Activated T-helper 1 cell treated with anti-CD3 and anti-CD28 coated beads, Interleukin-12 subunit alpha, Interleukin-12 subunit beta, Interleukin-2, Interleukin-4 antibody, amounts not matched to agents 30 ng/mL and 10 ng/mL and 1 ng/mL, durations not matched to agents 14 hours and 24 hours and 36 hours (primary cell): ENCODE results near the gene PRM3. TPM values are rescaled to one million over a fixed set of nuclear protein-coding genes. Genes with fewer than 3 reads are reported as not detected.

Experiments
- DNase-seq: peaks from one replicate; pipeline ENCODE4 v3.0.0; 2021; ENCODE audit warnings: low spot score
- H3K27ac Mint-ChIP-seq: one replicate; pipeline ENCODE4 v1.8.0; 2021; ENCODE audit warnings: mild to moderate bottlenecking, mixed read lengths
- H3K27me3 Mint-ChIP-seq: one replicate; pipeline ENCODE4 v1.8.0; 2022; ENCODE audit warnings: mild to moderate bottlenecking, moderate library complexity, mixed read lengths; ENCODE audit not compliant: insufficient read depth
- H3K36me3 Mint-ChIP-seq: one replicate; pipeline ENCODE4 v1.8.0; 2021; ENCODE audit warnings: low read depth, mixed read lengths
- H3K4me1 Mint-ChIP-seq: one replicate; pipeline ENCODE4 v1.8.0; 2021; ENCODE audit warnings: low read depth, mixed read lengths
- H3K4me3 Mint-ChIP-seq: one replicate; pipeline ENCODE4 v1.8.0; 2021; ENCODE audit warnings: mild to moderate bottlenecking, moderate library complexity, mixed read lengths
- H3K9me3 Mint-ChIP-seq: one replicate; pipeline ENCODE4 v1.8.0; 2021; ENCODE audit warnings: mixed read lengths
- intact Hi-C: fragments of 100-400 bp; cut with micrococcal nuclease; formaldehyde crosslinking; loops from one replicate; pipeline ENCODE4 v1.15.1; 2024
- total RNA-seq: library from RNA; stranded (reverse); gene quantifications from 2 replicates; pipeline ENCODE4 v1.2.3, GENCODE V29; 2022

Gene PRM3
- total RNA-seq, 1 donor from 2014 or later: not detected

GRCh38 chr16:11235703-11235991 is 37.8 kb downstream of the PRM3 start:
- H3K36me3 Mint-ChIP-seq: peaks cover 2% of the 10 kb centered on the region
- H3K4me1 Mint-ChIP-seq: peaks cover 72% of the 10 kb centered on the region
- H3K4me3 Mint-ChIP-seq: no peak overlapping the region
- peak overlapping the region; percentile 56 for H3K27ac Mint-ChIP-seq
- no peak for DNase-seq
- intact Hi-C loops: no loop called here
- H3K27me3 Mint-ChIP-seq: no peaks in the 10 kb centered on the region
- no peaks in the 10 kb centered on the region for H3K9me3 Mint-ChIP-seq

- Mint-ChIP-seq H3K9me3 (no peaks in the 10 kb centered on the region), H3K27me3 (no peaks in the 10 kb centered on the region), H3K4me3 (peak overlapping the region; percentile 0), H3K27ac (peak overlapping the region; percentile 56), H3K36me3 (peaks cover 2% of the 10 kb centered on the region), H3K4me1 (peaks cover 77% of the 10 kb centered on the region)
- intact Hi-C loops: loop anchor here (1.0 to 5.0 kb wide), 4 partner anchors 119 to 347 kb away; no protein-coding TSS in a partner anchor
- DNase-seq: no peak
Observed at GRCh38 chr16:11234884-11235702, 38.3 kb downstream of the PRM3 start.

- DNase-seq: peak; percentile 69
- H3K27me3 Mint-ChIP-seq: no peaks in the 10 kb centered on the region
- peak overlapping the region; percentile 59 for H3K4me3 Mint-ChIP-seq
- intact Hi-C loops: loop anchor here (1.0 to 5.0 kb wide), 9 partner anchors 9 to 348 kb away; no protein-coding TSS in a partner anchor
- peaks cover 2% of the 10 kb centered on the region for H3K36me3 Mint-ChIP-seq
- no peaks in the 10 kb centered on the region for H3K9me3 Mint-ChIP-seq
- H3K4me1 Mint-ChIP-seq: peaks cover 90% of the 10 kb centered on the region
- peak overlapping the region; percentile 95 for H3K27ac Mint-ChIP-seq
Observed at GRCh38 chr16:11233727-11234376, 39.6 kb downstream of the PRM3 start.

- no peaks in the 10 kb centered on the region for H3K9me3 Mint-ChIP-seq
- DNase-seq: peak; percentile 91
- peak overlapping the region; percentile 95 for H3K27ac Mint-ChIP-seq
- no peaks in the 10 kb centered on the region for H3K27me3 Mint-ChIP-seq
- peaks cover 89% of the 10 kb centered on the region for H3K4me1 Mint-ChIP-seq
- peak overlapping the region; percentile 59 for H3K4me3 Mint-ChIP-seq
- H3K36me3 Mint-ChIP-seq: no peaks in the 10 kb centered on the region
- intact Hi-C loops: loop anchor here (1.0 to 5.0 kb wide), 6 partner anchors 8 to 349 kb away; no protein-coding TSS in a partner anchor
Observed at GRCh38 chr16:11232852-11233726, 40.3 kb downstream of the PRM3 start.

- DNase-seq: no peak
- no peaks in the 10 kb centered on the region for H3K27me3 Mint-ChIP-seq
- H3K27ac Mint-ChIP-seq: peak overlapping the region; percentile 95
- no peaks in the 10 kb centered on the region for H3K9me3 Mint-ChIP-seq
- intact Hi-C loops: loop anchor here (5.0 kb wide), 1 partner anchor 350 kb away; no protein-coding TSS in a partner anchor
- peak overlapping the region; percentile 64 for H3K4me3 Mint-ChIP-seq
- no peaks in the 10 kb centered on the region for H3K36me3 Mint-ChIP-seq
- peaks cover 82% of the 10 kb centered on the region for H3K4me1 Mint-ChIP-seq
Observed at GRCh38 chr16:11232302-11232851, 41.1 kb downstream of the PRM3 start.

GRCh38 chr16:11231367-11231970 is 42.0 kb downstream of the PRM3 start:
- H3K9me3 Mint-ChIP-seq: no peaks in the 10 kb centered on the region
- DNase-seq: no peak
- H3K4me3 Mint-ChIP-seq: peak overlapping the region; percentile 64
- intact Hi-C loops: loop anchor here (5.0 kb wide), 1 partner anchor 351 kb away; no protein-coding TSS in a partner anchor
- peaks cover 74% of the 10 kb centered on the region for H3K4me1 Mint-ChIP-seq
- peak overlapping the region; percentile 87 for H3K27ac Mint-ChIP-seq
- no peaks in the 10 kb centered on the region for H3K27me3 Mint-ChIP-seq
- H3K36me3 Mint-ChIP-seq: no peaks in the 10 kb centered on the region

GRCh38 chr16:11229906-11230305 is 43.5 kb downstream of the PRM3 start:
- Mint-ChIP-seq H3K36me3 (no peaks in the 10 kb centered on the region), H3K27ac (peak overlapping the region; percentile 57), H3K9me3 (no peaks in the 10 kb centered on the region), H3K27me3 (no peaks in the 10 kb centered on the region), H3K4me3 (no peak overlapping the region), H3K4me1 (peaks cover 78% of the 10 kb centered on the region)
- intact Hi-C loops: loop anchor here (5.0 to 10.0 kb wide), 3 partner anchors 352 to 687 kb away; partner anchors contain the start of genes CIITA and GSPT1
- DNase-seq: no peak

- H3K27ac Mint-ChIP-seq: peak overlapping the region; percentile 8
- intact Hi-C loops: loop anchor here (5.0 to 10.0 kb wide), 2 partner anchors 355 to 688 kb away; partner anchors contain the start of genes CIITA and GSPT1
- no peak overlapping the region for H3K4me3 Mint-ChIP-seq
- H3K4me1 Mint-ChIP-seq: peaks cover 78% of the 10 kb centered on the region
- H3K9me3 Mint-ChIP-seq: no peaks in the 10 kb centered on the region
- no peaks in the 10 kb centered on the region for H3K27me3 Mint-ChIP-seq
- no peaks in the 10 kb centered on the region for H3K36me3 Mint-ChIP-seq
- no peak for DNase-seq
Observed at GRCh38 chr16:11229432-11229831, 44.0 kb downstream of the PRM3 start.

- peaks cover 65% of the 10 kb centered on the region for H3K4me1 Mint-ChIP-seq
- no peaks in the 10 kb centered on the region for H3K27me3 Mint-ChIP-seq
- H3K27ac Mint-ChIP-seq: peak overlapping the region; percentile 98
- H3K36me3 Mint-ChIP-seq: peaks cover 3% of the 10 kb centered on the region
- intact Hi-C loops: loop anchor here (1.0 to 10.0 kb wide), 16 partner anchors 7 to 691 kb away; partner anchors contain the start of genes CIITA, GSPT1 and RMI2
- peak overlapping the region; percentile 71 for H3K4me3 Mint-ChIP-seq
- DNase-seq: no peak
- no peaks in the 10 kb centered on the region for H3K9me3 Mint-ChIP-seq
Observed at GRCh38 chr16:11225677-11226549, 47.5 kb downstream of the PRM3 start.

- Mint-ChIP-seq H3K27ac (peak overlapping the region; percentile 98), H3K4me1 (peaks cover 60% of the 10 kb centered on the region), H3K36me3 (peaks cover 3% of the 10 kb centered on the region), H3K27me3 (no peaks in the 10 kb centered on the region), H3K9me3 (no peaks in the 10 kb centered on the region), H3K4me3 (peak overlapping the region; percentile 71)
- intact Hi-C loops: loop anchor here (1.0 to 10.0 kb wide), 17 partner anchors 8 to 692 kb away; partner anchors contain the start of genes CIITA, GSPT1 and RMI2
- DNase-seq: peak; percentile 83
Observed at GRCh38 chr16:11224894-11225676, 48.3 kb downstream of the PRM3 start.
